DMS 273 (cell line): ENCODE results near the gene RMI2.

Experiments
- DNase-seq: peaks from one replicate; lab custom pipeline; 2025; ENCODE audit not compliant: unreplicated experiment; lab: John Stamatoyannopoulos, UW

RMI2 gene

GRCh38 chr16:11309895-11310633, 35.2 kb upstream of the RMI2 start:
- no peak for DNase-seq

- DNase-seq, result no peak
Observed at GRCh38 chr16:11310634-11310977, 34.7 kb upstream of the RMI2 start.

GRCh38 chr16:11310997-11311561, 34.2 kb upstream of the RMI2 start:
- DNase-seq, result no peak

GRCh38 chr16:11312718-11313492, 32.4 kb upstream of the RMI2 start:
- DNase-seq, result peak; percentile 68

GRCh38 chr16:11313493-11314308, 31.6 kb upstream of the RMI2 start:
- DNase-seq, result no peak

GRCh38 chr16:11314309-11314894, 30.9 kb upstream of the RMI2 start:
- no peak for DNase-seq

GRCh38 chr16:11315510-11315909, 29.7 kb upstream of the RMI2 start:
- DNase-seq, result no peak

- no peak for DNase-seq
Observed at GRCh38 chr16:11316331-11317015, 28.8 kb upstream of the RMI2 start.

- DNase-seq, result no peak
Observed at GRCh38 chr16:11318817-11319216, 26.4 kb upstream of the RMI2 start.

GRCh38 chr16:11319529-11320146, 25.6 kb upstream of the RMI2 start:
- DNase-seq, result peak; percentile 60

GRCh38 chr16:11320170-11320569, 25.1 kb upstream of the RMI2 start:
- no peak for DNase-seq

GRCh38 chr16:11321662-11322061, 23.6 kb upstream of the RMI2 start:
- DNase-seq, result no peak

GRCh38 chr16:11322823-11323222, 22.4 kb upstream of the RMI2 start:
- no peak for DNase-seq

GRCh38 chr16:11323551-11324336, 21.5 kb upstream of the RMI2 start:
- no peak for DNase-seq

- DNase-seq, result no peak
Observed at GRCh38 chr16:11325404-11326083, 19.7 kb upstream of the RMI2 start.

GRCh38 chr16:11326084-11326736, 19.0 kb upstream of the RMI2 start:
- DNase-seq, result no peak

- no peak for DNase-seq
Observed at GRCh38 chr16:11326737-11327276, 18.5 kb upstream of the RMI2 start.
